ENCODE data around the gene NCBP1.
"Not testable (repeated sequence)": the region's sequence is repeated elsewhere in the genome, so short reads cannot be mapped to it uniquely, and the experiment has no call there.

Gene NCBP1

GRCh38 chr9:97632985-97633858 is at the start of gene NCBP1, which contains the start of gene TSTD2:
TSS of gene NCBP1 (plus strand) at chr9:97633821. CDS start at chr9:97633882, 61 bp downstream.
TSS of gene TSTD2 (minus strand) at chr9:97633368. CDS start at chr9:97627562, 5,806 bp downstream.
- peak; percentile 99 for DNase-seq (ENCODE audit: low read depth)

- DNase-seq (ENCODE audit: low read depth), result not testable (repeated sequence)
These were observed 48.8 kb upstream of the NCBP1 start for GRCh38 chr9:97584778-97585177.

GRCh38 chr9:97586909-97587308 is 46.7 kb upstream of the NCBP1 start:
- DNase-seq (ENCODE audit: low read depth), result not testable (repeated sequence)

- no peak for DNase-seq (ENCODE audit: low read depth)
These were observed 42.1 kb upstream of the NCBP1 start for GRCh38 chr9:97591535-97591934.

GRCh38 chr9:97592126-97592525 is 41.5 kb upstream of the NCBP1 start:
- DNase-seq (ENCODE audit: low read depth), result no peak

GRCh38 chr9:97593960-97594359 is 39.7 kb upstream of the NCBP1 start:
- DNase-seq (ENCODE audit: low read depth), result no peak

GRCh38 chr9:97594381-97594921 is 39.2 kb upstream of the NCBP1 start:
- DNase-seq (ENCODE audit: low read depth), result no peak

- no peak for DNase-seq (ENCODE audit: low read depth)
These were observed 36.7 kb upstream of the NCBP1 start for GRCh38 chr9:97596906-97597305.

- peak; percentile 81 for DNase-seq (ENCODE audit: low read depth)
These were observed 34.9 kb upstream of the NCBP1 start for GRCh38 chr9:97598461-97599288.

- no peak for DNase-seq (ENCODE audit: low read depth)
These were observed 34.2 kb upstream of the NCBP1 start for GRCh38 chr9:97599314-97599846.

- DNase-seq (ENCODE audit: low read depth), result no peak
These were observed 32.9 kb upstream of the NCBP1 start for GRCh38 chr9:97600531-97601227.

- no peak for DNase-seq (ENCODE audit: low read depth)
These were observed 32.3 kb upstream of the NCBP1 start for GRCh38 chr9:97601228-97601898.

GRCh38 chr9:97602430-97602829 is 31.2 kb upstream of the NCBP1 start:
- no peak for DNase-seq (ENCODE audit: low read depth)

GRCh38 chr9:97604901-97605645 is 28.5 kb upstream of the NCBP1 start:
- no peak for DNase-seq (ENCODE audit: low read depth)

GRCh38 chr9:97615439-97616072 is 18.1 kb upstream of the NCBP1 start:
- DNase-seq (ENCODE audit: low read depth), result peak; percentile 67

GRCh38 chr9:97617939-97618416 is 15.6 kb upstream of the NCBP1 start:
- DNase-seq (ENCODE audit: low read depth), result no peak

- DNase-seq (ENCODE audit: low read depth), result not testable (repeated sequence)
These were observed 13.6 kb upstream of the NCBP1 start for GRCh38 chr9:97620063-97620462.

- DNase-seq (ENCODE audit: low read depth), result not testable (repeated sequence)
These were observed 11.1 kb upstream of the NCBP1 start for GRCh38 chr9:97622483-97622882.

GRCh38 chr9:97623946-97624345 is 9.7 kb upstream of the NCBP1 start:
- peak; percentile 7 for DNase-seq (ENCODE audit: low read depth)

GRCh38 chr9:97625620-97626019 is 8.0 kb upstream of the NCBP1 start:
- DNase-seq (ENCODE audit: low read depth), result no peak
